NCI-H146 (cell line): ENCODE measurements around the gene SLC35F1.
"Not testable (repeated sequence)": the region's sequence is repeated elsewhere in the genome, so short reads cannot be mapped to it uniquely, and the experiment has no call there.

ENCODE experiments used
- DNase-seq: peaks from one replicate; lab custom pipeline; 2025; lab: John Stamatoyannopoulos, UW

The SLC35F1 gene

DNA sequence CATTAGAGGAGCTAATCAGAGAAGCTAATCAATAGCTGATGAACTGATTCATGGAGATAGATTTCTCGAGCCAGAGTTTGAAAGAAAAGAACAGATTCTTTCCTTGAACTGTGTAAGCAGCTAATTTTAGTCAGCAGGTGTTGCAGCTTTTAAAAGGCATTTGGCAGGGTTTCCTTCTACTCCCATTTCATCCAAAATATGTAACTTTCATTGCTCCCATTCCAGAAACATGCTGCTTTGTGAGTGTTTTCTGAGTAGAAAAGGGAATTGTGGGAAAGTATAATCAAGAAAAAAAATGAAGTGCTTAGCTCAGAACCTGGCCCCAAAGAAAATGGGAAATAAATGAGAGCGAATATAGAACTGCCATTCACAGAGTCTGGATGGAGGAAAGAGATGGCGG is 20.8 kb downstream of the SLC35F1 start:
- no peak for DNase-seq

DNA sequence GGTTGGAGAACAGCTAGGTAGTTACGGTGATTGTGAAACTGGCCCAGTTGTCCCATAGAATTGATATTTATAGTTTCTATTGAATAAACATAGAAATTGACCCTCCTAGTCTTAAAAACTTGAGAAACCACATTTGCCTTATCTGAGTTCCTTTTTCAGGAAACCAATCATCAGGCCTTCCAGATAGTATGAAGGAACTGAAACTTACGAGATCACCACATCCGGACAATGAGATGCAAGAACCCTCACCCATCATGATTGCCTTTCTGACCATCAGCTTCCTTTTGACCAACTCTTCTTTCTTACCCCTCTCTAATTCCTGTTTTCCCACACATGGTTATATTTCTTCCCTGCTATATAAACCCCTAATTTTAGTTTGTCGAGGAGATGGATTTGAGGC is 21.8 kb downstream of the SLC35F1 start:
- no peak for DNase-seq

DNA sequence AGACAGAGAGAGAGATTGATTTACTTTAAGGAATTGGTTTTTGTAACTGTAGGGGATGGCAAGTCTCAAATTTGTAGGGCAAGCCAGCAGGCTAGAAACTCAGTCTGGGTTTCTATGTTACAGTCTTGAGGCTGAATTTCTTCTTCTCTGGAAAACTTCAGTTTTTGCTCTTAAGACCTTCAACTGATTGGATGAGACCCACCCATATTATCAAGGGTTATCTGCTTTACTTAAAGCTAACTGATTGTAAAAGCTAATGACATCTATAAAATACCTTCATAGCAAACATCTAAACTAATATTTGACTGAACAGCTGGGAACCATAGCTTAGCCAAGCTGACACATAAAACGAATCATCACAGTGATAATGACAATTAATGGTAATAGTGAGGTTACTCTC is 22.4 kb downstream of the SLC35F1 start:
- DNase-seq, result no peak

DNA sequence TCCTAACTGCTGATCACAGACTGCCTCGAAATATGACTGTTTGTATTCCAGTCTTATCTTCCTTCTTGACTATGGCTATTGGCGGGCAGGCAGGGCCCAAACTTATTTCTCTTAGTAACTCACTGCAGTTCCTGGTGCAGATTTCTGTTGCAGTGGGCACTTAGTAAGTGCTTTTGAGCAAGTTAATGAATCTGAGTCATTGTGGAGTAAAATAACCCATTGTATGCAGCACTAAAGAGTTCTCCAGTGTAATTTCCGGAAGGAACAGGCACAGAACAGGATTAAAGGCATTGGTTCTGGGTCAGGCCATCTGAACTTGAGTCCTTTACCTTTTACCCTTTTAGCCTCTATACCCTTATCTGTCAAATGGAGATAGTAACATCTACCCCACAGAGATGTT is 23.6 kb downstream of the SLC35F1 start:
- DNase-seq, result no peak

DNA sequence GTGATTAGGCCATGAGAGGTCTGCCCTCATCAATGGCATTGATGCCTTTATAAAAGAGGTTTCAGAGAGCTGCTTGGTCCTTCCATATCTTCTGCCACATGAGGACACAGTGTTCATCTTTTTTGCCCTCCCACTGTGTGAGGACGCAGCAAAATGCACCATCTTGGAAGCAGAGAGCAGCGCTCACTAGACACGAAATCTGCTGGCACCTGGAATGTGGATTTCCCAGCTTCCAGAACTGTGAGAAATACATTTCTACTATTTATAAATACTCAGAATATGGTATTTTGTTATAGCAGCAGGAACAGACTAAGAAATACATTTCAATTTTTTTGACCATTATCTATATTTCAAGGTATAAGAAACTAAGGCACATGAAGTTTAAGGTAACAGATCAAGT is 24.9 kb downstream of the SLC35F1 start:
- DNase-seq, result no peak

DNA sequence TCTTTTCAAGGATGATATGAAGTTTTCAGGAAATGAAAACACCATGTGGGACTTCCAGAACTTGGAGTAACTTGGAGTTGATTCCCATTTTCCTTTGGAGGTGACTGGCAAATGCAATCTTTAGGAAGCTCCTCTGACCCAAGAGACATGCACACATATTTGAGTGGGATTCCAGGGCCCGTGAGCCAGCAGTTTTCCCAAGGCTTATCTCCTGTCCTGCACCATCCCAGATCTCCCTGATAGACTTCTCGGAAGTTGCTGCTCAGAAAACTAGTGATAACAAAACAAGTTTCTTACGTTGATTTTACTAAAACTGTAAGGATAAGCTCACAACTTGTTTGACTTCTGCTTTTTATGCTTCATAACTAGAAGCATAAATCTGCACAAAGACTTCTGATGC is 25.6 kb downstream of the SLC35F1 start:
- DNase-seq, result no peak

DNA sequence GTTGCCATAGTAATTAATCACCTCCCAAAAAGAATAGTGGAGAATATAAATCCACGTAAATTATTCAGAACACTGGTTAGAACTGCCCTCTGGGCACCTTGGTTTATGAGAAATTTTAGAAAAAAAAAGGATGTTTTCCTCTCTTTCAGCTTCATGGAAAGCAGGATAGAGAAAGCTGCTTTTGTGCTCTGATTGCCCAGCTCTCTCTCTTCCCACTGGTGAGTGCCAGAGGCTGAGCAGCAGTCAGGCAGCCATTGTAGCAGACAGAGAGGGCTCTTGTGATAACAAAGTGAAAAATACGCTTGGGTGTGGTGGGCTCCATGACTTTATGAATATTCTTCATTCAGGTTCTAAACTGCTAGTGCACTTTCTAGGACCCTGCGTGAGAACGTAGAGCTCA is 26.4 kb downstream of the SLC35F1 start:
- DNase-seq, result no peak

DNA sequence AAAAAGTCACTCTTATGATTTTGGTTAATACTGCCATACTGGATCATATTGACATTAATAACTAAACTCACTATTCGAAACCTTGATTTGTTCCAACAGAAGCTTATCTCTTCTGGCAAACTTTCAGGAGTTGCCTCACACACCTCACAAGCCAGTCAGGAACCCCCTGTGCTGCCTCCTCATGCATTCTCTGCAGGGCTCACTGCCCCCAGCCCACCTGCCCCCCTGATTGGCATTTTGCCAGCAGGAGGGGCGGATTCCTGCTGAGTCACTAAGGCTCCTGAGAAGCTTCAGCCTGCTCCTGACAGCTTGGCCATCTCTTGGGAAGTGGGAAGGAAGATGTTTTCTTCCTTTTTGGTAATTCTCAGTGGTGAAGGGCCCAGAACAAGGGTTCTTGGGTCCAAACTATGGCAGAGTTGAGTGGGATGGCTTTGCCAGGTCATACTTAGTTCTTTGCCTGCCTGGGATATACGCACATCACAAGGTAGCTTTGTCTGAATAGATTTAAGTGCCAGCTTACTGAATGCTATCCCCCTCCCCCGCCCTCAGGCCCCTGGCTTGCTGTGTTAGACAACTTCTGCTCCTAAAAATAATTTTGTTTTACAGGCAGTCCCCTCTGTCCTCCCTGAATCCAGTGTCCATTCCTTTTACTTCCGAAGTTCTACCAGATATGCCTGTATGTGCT is 31.4 kb downstream of the SLC35F1 start:
- DNase-seq, result no peak

DNA sequence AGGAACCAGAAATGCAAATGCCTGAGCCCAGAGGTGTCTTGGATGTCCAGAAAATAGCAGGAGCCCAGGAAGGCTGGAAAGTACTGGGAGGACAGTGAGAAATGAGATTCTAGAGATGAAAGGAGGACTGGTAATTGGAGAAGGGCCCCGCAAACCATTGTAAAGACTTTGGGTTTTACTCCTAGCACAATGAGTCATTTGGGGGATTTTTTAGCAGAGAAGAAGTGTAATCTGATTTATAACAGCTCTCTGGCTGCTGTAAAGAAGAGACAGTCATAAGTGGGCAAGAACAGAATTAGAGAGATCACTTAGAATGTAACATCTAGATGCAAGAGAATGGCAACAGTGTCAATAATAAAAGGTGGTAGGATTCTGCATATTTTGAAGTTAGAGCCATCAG is 40.2 kb downstream of the SLC35F1 start:
- DNase-seq, result no peak

DNA sequence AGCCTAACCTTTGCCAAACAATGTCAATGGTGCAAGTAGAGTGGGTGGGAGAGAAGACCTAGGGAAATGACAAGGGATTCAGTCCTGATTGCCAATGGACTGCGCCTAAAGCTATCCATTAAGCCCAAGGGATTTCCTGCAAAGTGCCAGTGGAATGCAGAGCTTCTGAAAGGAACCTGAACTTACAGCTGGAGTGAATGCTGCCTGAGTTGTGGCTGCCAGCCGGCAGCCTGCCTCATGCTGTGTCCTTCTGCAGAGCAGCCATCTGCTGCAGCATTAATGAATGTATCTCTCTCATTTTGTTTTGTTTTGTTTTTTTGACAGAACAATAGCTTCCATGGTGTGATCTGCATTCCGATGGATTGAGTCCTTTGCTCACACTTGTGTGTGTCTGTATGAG is 44.7 kb downstream of the SLC35F1 start:
- DNase-seq, result no peak

DNA sequence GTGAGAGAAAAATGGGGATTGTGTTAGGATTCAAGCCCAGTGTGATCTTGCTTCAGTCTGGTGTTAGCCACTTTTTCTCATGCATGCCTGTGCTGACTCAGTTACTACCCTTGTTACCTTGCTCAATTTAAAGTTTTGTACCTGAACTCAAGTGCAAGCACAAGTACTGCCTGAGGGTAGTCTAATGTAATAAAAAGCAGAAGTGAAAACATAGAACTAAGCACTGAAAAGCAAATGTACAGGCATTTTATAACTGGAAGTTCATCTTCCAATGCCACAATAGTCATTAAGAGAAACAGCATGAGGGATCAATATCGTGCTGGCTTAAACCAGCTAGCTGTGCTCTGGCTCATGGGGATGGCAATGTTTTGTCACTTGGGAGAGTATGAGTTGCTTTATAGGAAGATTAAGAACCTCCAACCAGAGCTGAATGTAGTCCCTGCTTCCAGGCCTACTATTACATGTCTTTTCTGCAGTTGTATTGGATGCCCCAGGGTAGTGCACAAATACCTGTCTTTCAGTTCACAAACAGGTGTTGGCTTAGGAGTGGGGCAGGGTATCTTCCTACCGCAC is 48.7 kb downstream of the SLC35F1 start:
- DNase-seq, result no peak

DNA sequence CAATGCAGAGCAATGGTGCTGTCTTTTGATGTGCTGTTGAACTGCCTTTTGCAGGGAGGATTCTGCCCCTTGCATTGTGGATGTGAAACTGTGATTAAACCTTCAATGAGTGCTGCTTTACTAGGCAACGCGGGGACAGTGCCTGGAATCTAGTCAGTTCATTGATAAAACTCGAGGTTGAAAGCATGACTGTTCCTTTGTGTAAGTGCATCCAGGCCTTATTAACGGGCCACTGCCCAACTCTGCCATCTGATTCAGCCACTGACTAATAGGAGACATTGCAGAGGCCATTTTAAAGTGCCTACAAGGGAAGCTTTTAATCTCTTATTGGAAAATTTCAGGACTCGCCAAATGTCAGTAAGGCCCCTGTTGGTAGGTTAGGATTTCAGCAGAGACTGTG is 49.3 kb downstream of the SLC35F1 start:
- DNase-seq, result no peak

DNA sequence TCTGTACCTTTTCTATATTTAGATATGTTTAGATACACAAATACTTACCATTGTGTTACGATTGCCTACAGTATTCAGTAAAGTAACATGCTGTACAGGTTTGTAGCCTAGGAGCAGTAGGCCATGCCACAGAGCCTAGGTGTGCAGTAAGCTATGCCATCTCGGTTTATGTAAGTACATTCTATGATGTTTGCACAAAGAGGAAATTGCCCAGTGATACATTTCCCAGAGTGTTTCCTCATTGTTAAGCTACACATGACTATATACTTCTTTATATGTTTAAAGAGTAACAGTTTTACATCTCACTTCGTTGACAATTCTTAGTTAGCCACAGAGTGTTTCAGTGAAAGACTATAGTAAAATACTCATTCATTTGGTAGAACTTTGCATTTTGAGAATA is 51.5 kb downstream of the SLC35F1 start:
- no peak for DNase-seq

DNA sequence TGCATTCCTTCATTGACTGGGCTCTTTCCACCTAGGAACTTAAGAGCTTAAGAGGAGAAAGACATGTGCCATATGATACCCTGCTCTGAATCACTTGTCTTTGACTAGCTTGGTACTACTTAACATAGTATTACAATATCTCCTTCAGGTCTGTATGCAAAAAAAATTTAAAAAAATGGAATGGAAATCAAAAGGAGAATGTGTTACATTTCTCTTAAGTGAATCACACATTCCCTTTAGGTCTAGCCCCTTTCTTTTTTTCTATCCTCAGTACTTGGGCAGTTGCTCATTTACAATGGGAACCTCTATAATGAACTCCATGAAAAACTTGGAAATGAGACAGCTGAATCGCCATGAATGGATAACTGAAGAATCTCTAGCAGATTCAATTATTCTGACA is 53.8 kb downstream of the SLC35F1 start:
- DNase-seq, result no peak

DNA sequence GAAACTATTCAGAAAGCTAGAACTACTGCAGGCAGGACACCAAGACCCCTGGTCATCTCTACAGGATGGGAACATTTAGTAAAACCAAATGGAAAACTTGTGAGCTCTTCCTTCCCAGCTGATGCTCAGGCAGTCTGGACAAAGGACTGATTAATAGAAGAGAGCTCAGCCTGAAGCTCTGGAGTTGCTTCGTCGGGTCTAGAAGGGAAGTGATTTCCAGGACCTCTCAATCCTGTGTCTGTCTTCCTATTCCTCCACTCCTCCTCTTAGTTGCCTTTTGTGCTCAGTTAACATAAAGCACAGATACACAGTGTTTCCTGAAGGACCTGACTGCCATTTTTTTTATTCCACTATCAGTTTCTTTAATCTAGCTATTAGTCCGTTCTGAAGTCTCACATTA is 54.2 kb downstream of the SLC35F1 start:
- DNase-seq, result no peak

DNA sequence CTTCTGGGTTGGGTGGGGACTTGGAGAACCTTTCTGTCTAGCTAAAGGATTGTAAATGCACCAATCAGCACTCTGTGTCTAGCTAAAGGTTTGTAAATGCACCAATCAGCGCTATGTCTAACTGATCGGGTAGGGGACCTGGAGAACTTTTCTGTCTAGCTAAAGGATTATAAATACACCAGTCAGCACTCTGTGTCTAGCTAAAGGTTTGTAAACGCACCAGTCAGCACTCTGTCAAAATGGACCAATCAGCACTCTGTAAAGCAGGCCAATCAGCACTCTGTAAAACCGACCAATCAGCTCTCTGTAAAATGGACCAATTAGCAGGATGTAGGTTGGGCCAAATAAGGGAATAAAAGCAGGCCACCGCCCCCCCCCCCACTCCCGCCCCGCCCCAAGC is 58.7 kb downstream of the SLC35F1 start:
- not testable (repeated sequence) for DNase-seq

DNA sequence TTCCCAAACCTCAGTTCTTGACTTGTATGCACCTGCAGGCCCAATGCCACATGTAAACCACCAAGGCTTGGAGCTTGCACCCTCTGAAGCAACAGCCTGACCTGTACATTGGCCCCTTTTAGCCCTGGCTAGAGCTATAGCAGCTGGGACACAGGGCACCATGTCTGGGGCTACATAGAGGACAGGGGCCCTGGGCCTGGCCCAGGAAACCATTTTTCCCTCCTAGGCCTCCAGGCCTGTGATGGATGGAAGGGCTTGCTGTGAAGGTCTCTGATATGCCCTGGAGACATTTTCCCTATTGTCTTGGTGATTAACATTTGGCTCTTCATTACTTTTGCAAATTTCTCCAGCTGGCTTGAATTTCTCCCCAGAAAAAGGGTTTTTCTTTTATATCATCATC is 64.6 kb downstream of the SLC35F1 start:
- no peak for DNase-seq

DNA sequence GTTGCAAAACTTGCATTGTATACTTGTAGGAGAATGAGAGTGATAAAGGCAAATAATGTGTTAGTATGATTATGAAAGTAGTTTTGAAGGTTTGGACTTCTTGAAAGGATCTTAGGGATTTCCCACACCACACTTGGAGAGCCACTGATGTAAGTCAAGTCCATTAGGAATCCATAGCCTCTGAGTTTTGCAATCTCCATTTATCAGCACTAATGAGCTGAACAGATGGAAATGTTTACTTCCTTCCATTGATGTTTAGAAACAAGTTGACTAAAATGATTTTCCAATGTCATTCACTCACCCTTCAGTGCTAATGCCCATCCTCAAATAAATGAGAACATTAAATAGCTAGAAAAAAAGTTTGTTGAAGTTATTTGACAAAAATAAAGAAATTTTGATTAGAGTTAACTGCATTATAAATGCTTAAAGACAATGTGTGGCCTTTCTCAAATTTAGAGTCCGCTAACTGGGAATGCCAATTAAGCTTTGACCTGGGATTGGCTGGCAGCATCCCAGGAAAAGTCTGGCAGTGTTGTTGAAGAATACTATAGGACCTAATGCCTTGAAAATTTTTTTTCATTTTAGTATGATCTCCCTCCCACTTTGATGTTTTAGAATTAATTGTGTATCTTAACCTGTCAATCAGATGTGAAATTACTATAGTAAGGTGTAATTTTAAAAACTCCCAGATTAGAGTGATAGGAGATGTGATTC is 68.0 kb downstream of the SLC35F1 start:
- no peak for DNase-seq

DNA sequence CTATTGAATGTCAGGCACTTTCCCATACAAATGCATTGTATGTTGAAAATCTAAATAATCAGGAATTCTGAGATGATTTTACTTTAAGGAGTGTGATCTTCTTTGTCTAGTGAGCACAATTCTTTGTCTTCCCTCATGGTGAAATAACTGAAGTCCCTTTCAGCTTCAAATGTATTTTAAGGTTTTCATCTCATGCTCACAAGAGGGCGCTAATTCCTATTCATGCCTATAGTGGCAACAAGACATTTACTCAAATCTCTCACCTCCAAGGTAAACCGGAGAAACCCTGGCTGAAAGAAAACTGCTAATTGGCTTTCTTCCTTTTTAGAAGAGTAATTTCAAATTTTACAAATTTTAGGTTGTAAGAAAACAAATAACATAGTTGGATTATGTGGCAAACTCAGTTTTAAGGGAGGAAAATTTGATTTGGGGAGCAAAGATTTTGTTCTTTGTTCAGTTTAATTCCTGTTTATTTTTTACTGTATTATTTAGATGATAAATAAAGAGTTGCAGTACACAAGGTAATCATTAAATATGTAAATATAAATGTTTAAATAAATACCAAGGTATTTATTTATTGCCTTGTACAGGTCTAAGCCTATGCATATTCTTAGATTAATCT is 69.1 kb downstream of the SLC35F1 start:
- peak; percentile 40 for DNase-seq

DNA sequence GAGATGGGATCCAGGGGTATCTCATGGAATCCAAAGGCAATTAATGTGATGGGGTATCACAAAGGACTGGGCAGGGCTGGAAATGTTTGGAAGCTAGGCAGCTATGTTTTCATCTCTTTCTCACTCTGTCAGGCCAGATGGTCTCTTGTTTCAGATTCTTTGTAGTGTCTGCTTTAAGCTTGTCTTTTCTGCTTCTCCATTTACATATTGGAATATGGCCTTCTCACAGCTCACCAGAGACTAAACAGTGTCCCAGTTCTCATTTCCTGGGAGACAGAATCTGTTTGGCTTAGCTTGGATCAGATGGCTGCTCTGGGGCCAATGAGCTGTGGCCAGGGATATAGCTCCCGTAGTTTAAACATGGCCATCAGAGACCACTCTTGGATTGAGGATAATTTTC is 78.9 kb downstream of the SLC35F1 start:
- no peak for DNase-seq

DNA sequence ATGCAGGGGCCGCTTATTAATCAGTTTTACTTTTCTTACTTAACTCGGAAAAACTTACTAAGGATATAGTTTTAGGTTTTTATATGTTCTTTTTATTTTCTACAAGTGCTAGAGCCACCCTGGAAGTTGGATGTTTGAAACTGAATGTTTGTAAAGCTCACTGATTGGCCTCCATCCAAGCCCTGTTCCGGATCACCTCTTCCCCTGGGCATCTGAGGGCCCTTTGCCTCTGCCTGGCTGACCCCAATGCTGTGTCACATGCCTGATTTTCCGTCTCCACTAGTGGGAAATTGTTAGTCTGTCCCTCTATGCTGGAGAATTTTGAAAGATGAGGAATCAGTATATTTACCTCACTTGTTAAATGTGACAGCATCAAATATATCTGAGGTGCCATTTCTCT is 79.3 kb downstream of the SLC35F1 start:
- DNase-seq, result no peak

DNA sequence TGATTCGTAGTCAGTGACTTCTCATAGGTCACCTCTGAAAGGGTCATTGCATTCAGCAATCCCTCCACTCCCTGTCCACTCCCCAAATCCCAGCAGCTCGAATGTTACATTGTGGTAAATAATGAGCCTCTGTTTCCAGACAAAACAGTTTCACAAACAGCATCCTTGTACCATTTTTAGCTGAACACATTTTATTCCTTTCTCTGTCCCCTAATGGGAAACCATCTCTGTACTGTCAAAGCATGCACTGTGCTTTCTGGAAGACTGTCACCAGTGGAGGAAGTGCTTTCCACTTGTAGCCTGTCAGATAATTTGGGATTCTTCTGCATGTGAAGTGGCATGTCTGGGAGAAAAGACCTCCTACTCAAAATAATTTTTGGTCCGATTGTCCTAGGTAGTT is 82.0 kb downstream of the SLC35F1 start:
- no peak for DNase-seq

DNA sequence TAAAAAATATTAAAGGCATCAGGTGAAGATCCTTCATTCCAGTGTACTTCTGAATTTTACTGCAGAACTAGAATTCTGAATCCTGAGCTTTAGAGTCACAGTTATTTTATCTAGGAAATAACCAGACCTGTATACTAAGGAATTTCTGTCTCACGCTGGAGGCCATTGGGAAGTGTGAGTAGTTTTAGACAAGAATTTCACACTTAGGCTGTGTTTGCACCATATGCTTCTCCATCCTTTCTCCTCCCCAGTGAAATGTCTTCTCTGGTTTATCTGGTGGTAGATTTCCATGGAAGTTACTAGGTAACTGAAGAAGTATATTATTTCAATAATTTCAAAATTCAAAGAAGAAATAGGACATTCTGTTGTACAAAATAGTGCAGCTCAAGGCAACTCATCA is 83.1 kb downstream of the SLC35F1 start:
- DNase-seq, result no peak
